Uterus (tissue), 4 donors: ENCODE results near the gene SAMD14. TPM values are rescaled to one million over a fixed set of nuclear protein-coding genes. Genes with fewer than 3 reads are reported as not detected.
A peak's percentile ranks its signal among the peaks of the same experiment; 100 is the strongest.

Source experiments
- DNase-seq, 2 donors: peaks; one replicate each; pipeline ENCODE4 v3.0.0-alpha.2; 2019 to 2020
- H3K27ac ChIP-seq, 2 donors: fragments of 200-600 bp; sonication (generic); 1 replicate in 1 of 2; 2 replicates in 1 of 2; pipeline ENCODE4 v1.5.1; 2016 to 2018
- H3K27me3 ChIP-seq, 2 donors: fragments of 200-600 bp; sonication (generic); one replicate each; pipeline ENCODE4 v1.5.1; 2018 to 2019; ENCODE audit warnings: control low read depth in 1 of 2
- H3K36me3 ChIP-seq, 2 donors: fragments of 200-600 bp; sonication (generic); one replicate each; pipeline ENCODE4 v1.5.1; 2019; ENCODE audit warnings: control low read depth in 1 of 2
- H3K4me1 ChIP-seq, 2 donors: fragments of 200-600 bp; sonication (generic); one replicate each; pipeline ENCODE4 v1.5.1; 2018 to 2019; ENCODE audit warnings: control low read depth in 1 of 2
- H3K4me3 ChIP-seq, 2 donors: fragments of 200-600 bp; sonication (generic); 1 replicate in 1 of 2; 2 replicates in 1 of 2; pipeline ENCODE4 v1.5.1; 2018 to 2019; ENCODE audit warnings: mild to moderate bottlenecking in 1 of 2
- H3K9me3 ChIP-seq, 2 donors: fragments of 200-600 bp; sonication (generic); one replicate each; pipeline ENCODE4 v1.5.1; 2019; ENCODE audit warnings: control low read depth in 1 of 2
- CTCF ChIP-seq, 4 experiments: fragments of 200-600 bp in 2 of 4; fragments of 450-650 bp in 2 of 4; sonication (generic) in 2 of 4; IDR thresholded peaks; one replicate each; pipeline ENCODE4 v1.5.1; 2016 to 2019; ENCODE audit warnings: antibody characterized with exemption in 4 of 4, mild to moderate bottlenecking in 2 of 4, moderate library complexity in 1 of 4
- POLR2A ChIP-seq, 2 donors: fragments of 450-650 bp; IDR thresholded peaks; one replicate each; pipeline ENCODE4 v1.6.1; 2016; ENCODE audit warnings: antibody characterized with exemption in 2 of 2, mild to moderate bottlenecking in 1 of 2, moderate library complexity in 1 of 2
- intact Hi-C: fragments of 100-400 bp; cut with DNase I; formaldehyde crosslinking; loops from one replicate; pipeline ENCODE4 v1.15.1; 2023; ENCODE audit warnings: low total_unique reads
- total RNA-seq, 4 donors: library from RNA; depleted of rRNA in 3 of 4; stranded (reverse); fragments of >200 nt in 3 of 4; gene quantifications; one replicate each; pipeline versions ENCODE4 v1.1.0 to v1.2.4, GENCODE V29; 2014 to 2023
- donor health status: DM: yes; HTN: yes; CAD: no.

Gene SAMD14
- total RNA-seq, 4 donors from 2014 or later, result 2.3 to 11.3 (median 6.2) TPM; not detected in 1

GRCh38 chr17:50139950-50140885 is 10.3 kb upstream of the SAMD14 start:
- DNase-seq, result peak; percentile 81 to 85
- Histone ChIP-seq H3K4me1 (peaks cover 0 to 4% of the 10 kb centered on the region in 2 donors), H3K27ac (peak overlapping the region in 1 of 2 donors; percentile 54), H3K4me3 (no peak overlapping the region), H3K9me3 (no peaks in the 10 kb centered on the region), H3K36me3 (no peaks in the 10 kb centered on the region), H3K27me3 (no peaks in the 10 kb centered on the region)
- peak; percentile 91 to 97 (median 95) for TF ChIP-seq CTCF (IDR thresholded peaks at IDR 0.05)
- no peak for TF ChIP-seq POLR2A (IDR thresholded peaks at IDR 0.05)
- intact Hi-C loops, result no loop called here

GRCh38 chr17:50139185-50139783 is 9.3 kb upstream of the SAMD14 start:
- TF ChIP-seq CTCF (IDR thresholded peaks at IDR 0.05) (no peak), POLR2A (IDR thresholded peaks at IDR 0.05) (no peak)
- H3K27ac ChIP-seq, result no peak overlapping the region
- H3K36me3 ChIP-seq, result no peaks in the 10 kb centered on the region
- H3K9me3 ChIP-seq, result no peaks in the 10 kb centered on the region
- intact Hi-C loops, result no loop called here
- H3K27me3 ChIP-seq, result no peaks in the 10 kb centered on the region
- peaks cover 0 to 4% of the 10 kb centered on the region in 2 donors for H3K4me1 ChIP-seq
- no peak overlapping the region for H3K4me3 ChIP-seq
- no peak for DNase-seq

- H3K4me3 ChIP-seq, result no peak overlapping the region
- intact Hi-C loops, result no loop called here
- peaks cover 0 to 4% of the 10 kb centered on the region in 2 donors for H3K4me1 ChIP-seq
- H3K27me3 ChIP-seq, result no peaks in the 10 kb centered on the region
- DNase-seq, result no peak
- no peaks in the 10 kb centered on the region for H3K9me3 ChIP-seq
- no peaks in the 10 kb centered on the region for H3K36me3 ChIP-seq
- TF ChIP-seq CTCF (IDR thresholded peaks at IDR 0.05) (no peak), POLR2A (IDR thresholded peaks at IDR 0.05) (no peak)
- H3K27ac ChIP-seq, result no peak overlapping the region
Measured at GRCh38 chr17:50137042-50137441, 7.1 kb upstream of the SAMD14 start.

GRCh38 chr17:50136096-50136687 is 6.2 kb upstream of the SAMD14 start:
- H3K27me3 ChIP-seq, result no peaks in the 10 kb centered on the region
- no peak overlapping the region for H3K27ac ChIP-seq
- peaks cover 0 to 4% of the 10 kb centered on the region in 2 donors for H3K4me1 ChIP-seq
- H3K4me3 ChIP-seq, result no peak overlapping the region
- no peaks in the 10 kb centered on the region for H3K9me3 ChIP-seq
- DNase-seq, result no peak
- no peak for TF ChIP-seq CTCF (IDR thresholded peaks at IDR 0.05)
- TF ChIP-seq POLR2A (IDR thresholded peaks at IDR 0.05), result no peak
- intact Hi-C loops, result no loop called here
- H3K36me3 ChIP-seq, result no peaks in the 10 kb centered on the region
